ENCODE results near the gene CD1E.

GRCh38 chr1:158374860-158375259 is 21.2 kb downstream of the CD1E start:
- TF ChIP-seq SUZ12 (IDR thresholded peaks at IDR 0.05; ENCODE audit: unreplicated experiment) (no peak), EP300 (IDR thresholded peaks at IDR 0.05; ENCODE audit: borderline replicate concordance in 1 of 2, control insufficient read depth in 1 of 2, low read depth in 2 of 2, low read length in 2 of 2) (no peak), POLR2A (IDR thresholded peaks at IDR 0.05; ENCODE audit: low read depth, low read length) (no peak), MLLT1 (IDR thresholded peaks at IDR 0.05) (no peak), HDAC6 (IDR thresholded peaks at IDR 0.05; ENCODE audit: unreplicated experiment) (no peak), RCOR1 (conservative IDR thresholded peaks at IDR 0.05; ENCODE audit: low read depth, low read length) (no peak), CTCF (IDR thresholded peaks at IDR 0.05 in 2 of 3, conservative IDR thresholded peaks at IDR 0.05 in 1 of 3; ENCODE audit: control insufficient read depth in 2 of 3, extremely low read depth in 1 of 3, insufficient read depth in 1 of 3, low read depth in 3 of 3, low read length in 3 of 3) (no peak), RAD21 (IDR thresholded peaks at IDR 0.05; ENCODE audit: insufficient read depth, low read depth, low read length) (no peak), TARDBP (IDR thresholded peaks at IDR 0.05; ENCODE audit: borderline replicate concordance) (no peak), SIN3A (IDR thresholded peaks at IDR 0.05; ENCODE audit: low read depth, low read length) (no peak), ZNF592 (IDR thresholded peaks at IDR 0.05) (no peak), NR2C2 (IDR thresholded peaks at IDR 0.05; ENCODE audit: borderline replicate concordance, control insufficient read depth, insufficient read length, low read depth) (no peak), POLR2AphosphoS5 (IDR thresholded peaks at IDR 0.05; ENCODE audit: low read length) (no peak), ETV6 (conservative IDR thresholded peaks at IDR 0.05 in 1 of 2, IDR thresholded peaks at IDR 0.05 in 1 of 2; ENCODE audit: borderline replicate concordance in 1 of 2, low read depth in 1 of 2) (no peak)
